NCI-H748 (cell line): ENCODE results near the gene TESK2.

Experiments
- DNase-seq: peaks from one replicate; lab custom pipeline; 2025; ENCODE audit not compliant: unreplicated experiment; lab: John Stamatoyannopoulos, UW

Gene TESK2

DNA sequence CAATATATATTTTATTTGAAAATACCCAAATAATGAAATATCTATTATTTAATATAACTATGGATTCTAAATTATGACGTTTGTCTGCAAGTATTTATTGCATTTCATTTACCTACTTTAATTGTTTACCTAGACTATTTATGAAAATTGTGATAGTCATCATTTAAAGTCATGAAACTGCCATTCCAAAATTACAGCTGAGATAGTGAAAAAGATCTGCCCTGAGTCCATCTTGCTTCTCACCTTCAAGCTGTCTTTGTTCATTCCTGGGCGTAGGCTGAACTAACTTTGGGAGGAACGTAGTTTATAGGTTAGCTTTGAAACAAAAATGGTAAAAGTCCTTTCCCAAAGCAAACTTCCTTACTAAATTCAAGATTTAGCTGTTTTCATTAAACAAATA is 176.7 kb downstream of the TESK2 start:
- DNase-seq = no peak

GRCh38 chr1:45306905-45307304 is 184.1 kb downstream of the TESK2 start:
- no peak for DNase-seq

- DNase-seq = no peak
Observed at GRCh38 chr1:45306319-45306718, 184.6 kb downstream of the TESK2 start.

GRCh38 chr1:45305231-45305630 is 185.7 kb downstream of the TESK2 start:
- no peak for DNase-seq

GRCh38 chr1:45304311-45305081 is 186.5 kb downstream of the TESK2 start:
- no peak for DNase-seq

DNA sequence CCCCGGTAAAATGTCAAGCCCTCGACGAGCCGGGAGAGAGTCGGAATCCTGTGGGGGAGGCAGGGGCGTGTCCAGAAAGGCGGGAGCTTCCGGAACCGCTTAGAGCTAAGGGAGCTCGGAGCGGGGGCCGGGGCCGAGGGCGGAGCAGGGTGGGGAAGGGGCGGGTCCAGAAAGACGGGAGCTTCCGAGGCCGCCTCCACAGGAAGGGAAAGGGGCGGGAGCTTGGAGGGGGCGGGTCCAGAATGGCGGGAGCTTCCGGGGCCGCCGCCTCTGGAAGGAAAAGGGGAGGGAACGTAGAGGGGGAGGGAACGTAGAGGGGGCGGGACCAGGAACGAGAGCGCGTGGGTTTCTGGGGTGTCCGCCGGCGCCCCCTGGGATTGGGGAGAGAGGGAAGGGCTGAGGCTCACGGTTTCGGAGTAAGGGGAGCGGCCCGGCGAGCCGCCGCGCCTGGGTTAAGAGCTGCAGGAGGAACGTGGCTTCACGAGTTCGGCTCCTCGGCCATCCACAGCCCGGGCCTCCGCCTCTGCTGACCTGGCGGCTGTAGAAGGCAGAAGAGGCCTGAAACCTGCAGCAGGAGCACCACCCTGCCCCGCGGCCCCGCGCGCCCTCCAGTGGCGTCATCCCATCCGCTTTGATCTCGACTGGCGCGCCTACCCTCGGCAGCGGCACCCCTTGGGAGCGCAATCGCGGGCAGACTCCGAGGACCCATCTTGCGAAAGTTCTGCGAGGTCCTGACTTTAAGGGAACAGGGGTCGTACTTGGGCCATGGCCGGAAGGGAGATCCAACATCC is 187.2 kb downstream of the TESK2 start:
- DNase-seq = peak; percentile 97

- no peak for DNase-seq
Observed at GRCh38 chr1:45302505-45303150, 188.3 kb downstream of the TESK2 start.

DNA sequence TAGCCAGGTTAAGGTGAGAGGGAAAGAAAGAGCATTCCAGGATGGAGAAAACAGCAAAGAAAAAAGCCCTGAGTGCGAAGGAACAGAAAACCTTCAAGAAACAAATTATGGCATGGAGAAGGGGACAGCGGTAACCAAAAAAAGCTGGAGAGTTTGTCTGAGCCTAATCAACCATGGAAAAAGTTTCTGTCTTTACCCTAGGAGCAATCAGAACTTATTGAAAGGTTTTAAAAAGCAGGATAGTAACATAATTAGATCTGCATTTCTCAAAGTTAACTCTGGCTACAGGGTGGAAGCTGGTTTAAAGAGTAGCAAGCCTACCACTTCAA is 190.3 kb downstream of the TESK2 start:
- no peak for DNase-seq

DNA sequence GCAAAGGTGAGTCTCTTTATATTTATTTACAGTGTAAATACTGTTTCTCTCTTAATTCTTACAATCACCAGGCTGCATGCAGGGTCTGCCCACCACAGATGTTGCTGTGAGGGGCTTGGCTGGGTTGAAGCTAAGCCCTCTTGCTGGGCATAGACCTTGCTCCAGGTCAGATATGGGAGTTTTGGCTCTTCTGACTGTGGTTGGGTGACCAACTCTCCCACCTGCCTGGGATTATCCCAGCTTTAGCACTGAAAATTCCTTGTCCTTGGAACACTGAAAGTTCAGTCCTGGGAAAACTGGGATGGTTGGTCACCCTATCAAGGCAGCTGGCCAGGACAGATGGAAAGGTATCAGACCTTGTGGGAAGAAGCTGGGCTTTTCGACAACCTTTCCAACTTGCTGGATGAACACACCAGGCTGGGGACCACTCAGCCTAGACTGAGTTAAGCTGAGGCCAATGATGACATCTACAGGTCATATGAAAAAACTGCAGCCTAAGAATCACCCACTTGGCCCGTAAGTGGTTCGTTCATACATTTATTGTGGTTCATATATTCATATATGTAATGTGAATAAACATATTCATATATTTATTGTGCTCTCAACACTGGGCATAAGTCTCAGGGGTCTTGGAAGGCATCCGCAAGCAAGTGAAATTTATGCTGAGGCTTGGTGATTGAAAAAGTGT is 190.8 kb downstream of the TESK2 start:
- peak; percentile 84 for DNase-seq

- DNase-seq = no peak
Observed at GRCh38 chr1:45299296-45299695, 191.7 kb downstream of the TESK2 start.

DNA sequence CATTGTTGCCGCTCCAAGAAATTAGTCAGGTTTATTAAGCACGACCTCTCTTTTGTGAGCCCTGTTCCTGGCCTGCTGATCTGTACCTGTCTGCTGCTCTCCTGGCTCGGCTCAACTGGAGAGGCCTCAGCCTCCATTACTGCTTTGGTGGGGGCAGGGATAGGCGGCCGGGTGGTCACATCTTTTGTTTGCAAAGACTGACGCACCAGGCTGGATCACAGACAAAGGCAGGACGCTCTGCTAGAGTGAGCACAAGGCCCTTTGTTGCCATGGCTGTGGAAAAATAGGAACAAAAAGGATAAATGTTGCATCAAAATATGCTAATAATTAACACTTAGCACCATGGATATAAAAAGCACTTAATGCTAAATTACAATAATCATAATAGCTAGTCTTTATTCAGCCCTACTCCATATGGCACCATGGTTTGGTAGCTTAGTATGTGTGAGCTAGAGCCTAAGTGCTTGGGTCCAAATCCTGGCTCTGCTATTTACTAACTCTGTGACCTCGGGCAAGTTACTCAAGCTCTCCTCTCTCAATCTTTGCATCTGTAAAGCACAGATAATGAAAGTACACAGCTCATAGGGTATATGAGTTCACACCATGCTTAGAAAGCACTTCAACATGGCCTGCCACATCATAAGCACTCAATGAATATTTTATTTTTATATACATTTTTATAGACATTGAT is 193.2 kb downstream of the TESK2 start:
- peak; percentile 60 for DNase-seq
